ENCODE data around the gene LRRN1. TPM values are rescaled to one million over a fixed set of nuclear protein-coding genes. Genes with fewer than 3 reads are reported as not detected.

LRRN1 gene
- total RNA-seq, 1 donor = 4.0 TPM

DNA sequence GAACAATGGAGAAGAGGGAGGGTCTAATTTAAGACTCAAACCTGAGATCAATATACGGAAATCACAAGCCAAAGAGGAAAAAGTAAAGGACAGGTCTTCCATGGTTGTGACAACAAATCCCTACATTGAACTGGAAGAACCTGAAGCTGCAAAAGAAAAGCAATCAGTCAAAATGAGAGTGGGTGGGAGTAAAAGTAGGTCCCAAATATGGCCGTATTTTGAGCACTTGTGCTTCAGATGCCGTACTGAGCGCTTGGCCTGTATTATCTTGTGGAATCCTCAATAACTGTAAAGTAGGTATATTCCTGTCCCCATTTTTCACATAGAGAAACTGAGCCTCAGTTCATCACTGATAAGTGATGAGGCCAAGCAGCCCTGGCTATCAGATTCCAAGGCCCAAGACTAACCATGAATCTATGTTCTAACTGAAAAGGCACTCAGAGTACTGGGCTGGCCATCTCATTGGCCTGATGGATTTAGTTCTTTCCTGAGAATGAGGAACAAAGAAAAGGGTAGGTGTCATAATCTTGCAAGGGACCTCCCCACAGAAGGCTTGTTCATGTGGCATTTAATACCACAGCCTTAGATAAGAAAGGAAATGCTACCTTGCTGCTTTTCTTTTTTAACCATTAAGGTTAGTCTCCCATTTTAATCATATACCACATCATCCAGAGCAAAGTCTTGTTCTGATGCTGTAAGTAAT lies 52.5 kb downstream of the LRRN1 start:
- no peaks in the 10 kb centered on the region for H4K20me1 ChIP-seq (ENCODE audit: insufficient read depth, low read length)
- TF ChIP-seq, protein P1, sequence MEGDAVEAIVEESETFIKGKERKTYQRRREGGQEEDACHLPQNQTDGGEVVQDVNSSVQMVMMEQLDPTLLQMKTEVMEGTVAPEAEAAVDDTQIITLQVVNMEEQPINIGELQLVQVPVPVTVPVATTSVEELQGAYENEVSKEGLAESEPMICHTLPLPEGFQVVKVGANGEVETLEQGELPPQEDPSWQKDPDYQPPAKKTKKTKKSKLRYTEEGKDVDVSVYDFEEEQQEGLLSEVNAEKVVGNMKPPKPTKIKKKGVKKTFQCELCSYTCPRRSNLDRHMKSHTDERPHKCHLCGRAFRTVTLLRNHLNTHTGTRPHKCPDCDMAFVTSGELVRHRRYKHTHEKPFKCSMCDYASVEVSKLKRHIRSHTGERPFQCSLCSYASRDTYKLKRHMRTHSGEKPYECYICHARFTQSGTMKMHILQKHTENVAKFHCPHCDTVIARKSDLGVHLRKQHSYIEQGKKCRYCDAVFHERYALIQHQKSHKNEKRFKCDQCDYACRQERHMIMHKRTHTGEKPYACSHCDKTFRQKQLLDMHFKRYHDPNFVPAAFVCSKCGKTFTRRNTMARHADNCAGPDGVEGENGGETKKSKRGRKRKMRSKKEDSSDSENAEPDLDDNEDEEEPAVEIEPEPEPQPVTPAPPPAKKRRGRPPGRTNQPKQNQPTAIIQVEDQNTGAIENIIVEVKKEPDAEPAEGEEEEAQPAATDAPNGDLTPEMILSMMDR (IDR thresholded peaks at IDR 0.05; ENCODE audit: extremely low read depth, low read depth, low read length) = no peak
- H3K4me2 ChIP-seq (ENCODE audit: insufficient read depth, low read length) = no peak overlapping the region
- DNase-seq (ENCODE audit: insufficient read length, low spot score, missing footprints) = no peak
- no peaks in the 10 kb centered on the region for H3K4me1 ChIP-seq (ENCODE audit: insufficient read depth, low read length)
- H3K4me3 ChIP-seq (ENCODE audit: insufficient read depth, low read length) = no peak overlapping the region
- peaks cover 3% of the 10 kb centered on the region for H3K9me3 ChIP-seq (ENCODE audit: low read depth, low read length)
- H3K27ac ChIP-seq (ENCODE audit: low read depth, low read length) = no peak overlapping the region
- no peaks in the 10 kb centered on the region for H3K36me3 ChIP-seq (ENCODE audit: insufficient read depth, low read length)
- H3K27me3 ChIP-seq (ENCODE audit: insufficient read depth, low read length) = no peaks in the 10 kb centered on the region
- no peak overlapping the region for H2AFZ ChIP-seq (ENCODE audit: low read length)
- H3K79me2 ChIP-seq (ENCODE audit: insufficient read depth, low read length) = no peaks in the 10 kb centered on the region

- TF ChIP-seq, protein P1 (IDR thresholded peaks at IDR 0.05; ENCODE audit: extremely low read depth, low read depth, low read length) = no peak
- Histone ChIP-seq H3K9me3 (ENCODE audit: low read depth, low read length) (peaks cover 3% of the 10 kb centered on the region), H4K20me1 (ENCODE audit: insufficient read depth, low read length) (no peaks in the 10 kb centered on the region)
Observed at GRCh38 chr3:3853544-3853943, 54.3 kb downstream of the LRRN1 start.

DNA sequence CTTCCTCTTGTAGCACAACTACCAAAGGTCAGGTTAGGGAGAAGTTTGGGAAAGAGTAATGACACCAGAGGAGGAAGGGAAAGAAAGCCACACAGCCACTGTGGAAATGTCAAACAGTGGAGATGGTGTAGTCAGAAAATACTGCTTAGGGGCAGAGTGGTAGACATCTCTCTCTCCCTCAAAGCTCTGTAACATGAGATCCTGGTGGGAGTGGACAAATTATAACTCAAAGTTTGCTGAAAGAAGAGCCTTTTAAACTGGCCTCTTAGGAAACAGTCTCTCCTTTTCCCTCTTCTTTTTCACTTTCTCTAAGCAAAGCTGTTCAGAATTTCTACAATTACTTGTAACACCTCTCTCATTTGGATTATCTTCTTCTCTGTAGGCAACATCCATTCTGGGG lies 55.8 kb downstream of the LRRN1 start:
- Histone ChIP-seq H3K4me3 (ENCODE audit: insufficient read depth, low read length) (no peak overlapping the region), H3K79me2 (ENCODE audit: insufficient read depth, low read length) (no peaks in the 10 kb centered on the region), H3K4me1 (ENCODE audit: insufficient read depth, low read length) (no peaks in the 10 kb centered on the region), H3K9me3 (ENCODE audit: low read depth, low read length) (peaks cover 3% of the 10 kb centered on the region), H4K20me1 (ENCODE audit: insufficient read depth, low read length) (no peaks in the 10 kb centered on the region), H2AFZ (ENCODE audit: low read length) (no peak overlapping the region), H3K27ac (ENCODE audit: low read depth, low read length) (no peak overlapping the region), H3K36me3 (ENCODE audit: insufficient read depth, low read length) (no peaks in the 10 kb centered on the region), H3K4me2 (ENCODE audit: insufficient read depth, low read length) (no peak overlapping the region), H3K27me3 (ENCODE audit: insufficient read depth, low read length) (no peaks in the 10 kb centered on the region)
- TF ChIP-seq, protein P1 (IDR thresholded peaks at IDR 0.05; ENCODE audit: extremely low read depth, low read depth, low read length) = no peak
- no peak for DNase-seq (ENCODE audit: insufficient read length, low spot score, missing footprints)

More at GRCh38 chr3:3853544-3853943, 54.3 kb downstream of the LRRN1 start:
- Histone ChIP-seq H3K4me2 (ENCODE audit: insufficient read depth, low read length) (no peak overlapping the region), H3K4me3 (ENCODE audit: insufficient read depth, low read length) (no peak overlapping the region), H3K27me3 (ENCODE audit: insufficient read depth, low read length) (no peaks in the 10 kb centered on the region), H3K27ac (ENCODE audit: low read depth, low read length) (no peak overlapping the region), H3K79me2 (ENCODE audit: insufficient read depth, low read length) (no peaks in the 10 kb centered on the region), H3K36me3 (ENCODE audit: insufficient read depth, low read length) (no peaks in the 10 kb centered on the region), H3K4me1 (ENCODE audit: insufficient read depth, low read length) (no peaks in the 10 kb centered on the region), H2AFZ (ENCODE audit: low read length) (no peak overlapping the region)
- no peak for DNase-seq (ENCODE audit: insufficient read length, low spot score, missing footprints)

- Histone ChIP-seq H3K79me2 (ENCODE audit: insufficient read depth, low read length) (no peaks in the 10 kb centered on the region), H2AFZ (ENCODE audit: low read length) (no peak overlapping the region), H3K27ac (ENCODE audit: low read depth, low read length) (no peak overlapping the region), H3K4me2 (ENCODE audit: insufficient read depth, low read length) (no peak overlapping the region), H3K36me3 (ENCODE audit: insufficient read depth, low read length) (no peaks in the 10 kb centered on the region), H3K27me3 (ENCODE audit: insufficient read depth, low read length) (no peaks in the 10 kb centered on the region), H3K9me3 (ENCODE audit: low read depth, low read length) (peaks cover 2% of the 10 kb centered on the region), H3K4me1 (ENCODE audit: insufficient read depth, low read length) (no peaks in the 10 kb centered on the region), H4K20me1 (ENCODE audit: insufficient read depth, low read length) (no peaks in the 10 kb centered on the region), H3K4me3 (ENCODE audit: insufficient read depth, low read length) (no peak overlapping the region)
- no peak for DNase-seq (ENCODE audit: insufficient read length, low spot score, missing footprints)
- TF ChIP-seq, protein P1 (IDR thresholded peaks at IDR 0.05; ENCODE audit: extremely low read depth, low read depth, low read length) = no peak
Observed at GRCh38 chr3:3860235-3860634, 61.0 kb downstream of the LRRN1 start.

Data from osteoblast (primary cell).